Liver (tissue), 9 donors: Measurements from ENCODE around the gene ITGA11. TPM values are rescaled to one million over a fixed set of nuclear protein-coding genes. Genes with fewer than 3 reads are reported as not detected.

Source experiments
- DNase-seq: peaks from one replicate; pipeline ENCODE4 v3.0.0-alpha.2; 2017; ENCODE audit warnings: low spot score
- H3K27ac ChIP-seq, 2 donors: one replicate each; pipeline ENCODE4 v1.7.0; 2013; ENCODE audit warnings: inconsistent platforms in 2 of 2, low read length in 2 of 2, control low read depth in 1 of 2, low read depth in 1 of 2, mild to moderate bottlenecking in 1 of 2
- H3K27me3 ChIP-seq, 4 donors: one replicate each; pipeline versions ENCODE4 v1.6.1 to v1.7.0; 2013; ENCODE audit warnings: low read length in 3 of 4, inconsistent platforms in 1 of 4, mild to moderate bottlenecking in 1 of 4, moderate library complexity in 1 of 4; ENCODE audit not compliant: control insufficient read depth in 4 of 4, insufficient read depth in 4 of 4
- H3K36me3 ChIP-seq, 4 donors: one replicate each; pipeline versions ENCODE4 v1.6.1 to v1.7.0; 2013; ENCODE audit warnings: low read length in 3 of 4, mild to moderate bottlenecking in 3 of 4, low read depth in 1 of 4, moderate library complexity in 1 of 4; ENCODE audit not compliant: control insufficient read depth in 4 of 4, insufficient read depth in 3 of 4
- H3K4me1 ChIP-seq, 4 donors: one replicate each; pipeline versions ENCODE4 v1.6.1 to v1.7.0; 2013; ENCODE audit warnings: low read length in 3 of 4, mild to moderate bottlenecking in 3 of 4, moderate library complexity in 1 of 4; ENCODE audit not compliant: control insufficient read depth in 4 of 4, insufficient read depth in 4 of 4
- H3K4me3 ChIP-seq, 3 donors: one replicate each; pipeline versions ENCODE4 v1.6.1 to v1.7.0; 2013; ENCODE audit warnings: low read length in 3 of 3, control low read depth in 1 of 3, low read depth in 1 of 3, mild to moderate bottlenecking in 1 of 3
- H3K9ac ChIP-seq, 2 donors: one replicate each; pipeline ENCODE4 v1.7.0; 2013; ENCODE audit warnings: low read length in 2 of 2, mild to moderate bottlenecking in 2 of 2, moderate library complexity in 2 of 2, control low read depth in 1 of 2, low read depth in 1 of 2
- H3K9me3 ChIP-seq, 4 donors: one replicate each; pipeline versions ENCODE4 v1.6.1 to v1.7.0; 2013; ENCODE audit warnings: low read length in 3 of 4; ENCODE audit not compliant: control insufficient read depth in 4 of 4
- CTCF ChIP-seq: fragments of 150-350 bp; IDR thresholded peaks from 2 replicates; pipeline ENCODE4 v1.5.1; 2017; ENCODE audit warnings: improper control_type of control experiment, low read depth, low read length; ENCODE audit not compliant: missing input control
- EGR1 ChIP-seq, 2 donors: IDR thresholded peaks; 2 replicates each; pipeline ENCODE4 v1.6.1; 2016 to 2018; ENCODE audit warnings: antibody characterized with exemption in 2 of 2, low read depth in 2 of 2
- FOXA1 ChIP-seq: IDR thresholded peaks from 2 replicates; pipeline ENCODE4 v1.6.1; 2016; ENCODE audit warnings: antibody characterized with exemption
- FOXA2 ChIP-seq: IDR thresholded peaks from 2 replicates; pipeline ENCODE4 v1.6.1; 2016; ENCODE audit warnings: antibody characterized with exemption
- GABPA ChIP-seq, 2 donors: IDR thresholded peaks in 1 of 2; conservative IDR thresholded peaks in 1 of 2; 2 replicates each; pipeline ENCODE4 v1.6.1; 2016; ENCODE audit warnings: antibody characterized with exemption in 2 of 2, mild to moderate bottlenecking in 1 of 2, moderate library complexity in 1 of 2
- HNF4A ChIP-seq, 2 donors: conservative IDR thresholded peaks; 2 replicates each; pipeline ENCODE4 v1.6.1; 2016; ENCODE audit warnings: antibody characterized with exemption in 2 of 2, mild to moderate bottlenecking in 2 of 2
- HNF4G ChIP-seq: IDR thresholded peaks from 2 replicates; pipeline ENCODE4 v1.6.1; 2016; ENCODE audit warnings: antibody characterized with exemption
- JUND ChIP-seq, 2 donors: IDR thresholded peaks; 2 replicates each; pipeline ENCODE4 v1.6.1; 2016; ENCODE audit warnings: antibody characterized with exemption in 2 of 2
- MAX ChIP-seq: IDR thresholded peaks from 2 replicates; pipeline ENCODE4 v1.6.1; 2016; ENCODE audit warnings: antibody characterized with exemption
- NR2F2 ChIP-seq: IDR thresholded peaks from 2 replicates; pipeline ENCODE4 v1.6.1; 2016; ENCODE audit warnings: antibody characterized with exemption
- RAD21 ChIP-seq, 2 donors: IDR thresholded peaks; 2 replicates each; pipeline ENCODE4 v1.6.1; 2016; ENCODE audit warnings: antibody characterized with exemption in 2 of 2, mild to moderate bottlenecking in 2 of 2
- RXRA ChIP-seq, 2 donors: IDR thresholded peaks; 2 replicates each; pipeline ENCODE4 v1.6.1; 2017 to 2018; ENCODE audit warnings: antibody characterized with exemption in 2 of 2, mild to moderate bottlenecking in 1 of 2
- SP1 ChIP-seq: IDR thresholded peaks from 2 replicates; pipeline ENCODE4 v1.6.1; 2018; ENCODE audit warnings: antibody characterized with exemption, mild to moderate bottlenecking
- TAF1 ChIP-seq: conservative IDR thresholded peaks from 2 replicates; pipeline ENCODE4 v1.6.1; 2016; ENCODE audit warnings: antibody characterized with exemption, mild to moderate bottlenecking
- YY1 ChIP-seq: IDR thresholded peaks from 2 replicates; pipeline ENCODE4 v1.6.1; 2016; ENCODE audit warnings: antibody characterized with exemption, mild to moderate bottlenecking
- WGBS: extraction: QIAGEN DNeasy Blood & Tissue Kit; methylation state at CpG from one replicate; pipeline ENCODE4 v1.1.7; 2013; 5-methylcytosine and 5-hydroxymethylcytosine counted together
- polyA plus RNA-seq, 2 donors: library from polyadenylated mRNA; stranded (reverse) in 1 of 2; unstranded in 1 of 2; fragments of 200-250 nt in 1 of 2; fragments of >200 nt in 1 of 2; fragmentation: Nextera tagmentation in 1 of 2; extraction: Ambion mirVana in 1 of 2; gene quantifications; one replicate each; pipeline versions ENCODE4 v1.2.1 to v1.2.3, GENCODE V29; 2013 to 2015
- total RNA-seq, 2 donors: library from RNA; depleted of rRNA; stranded (reverse); fragments of >200 nt; gene quantifications; one replicate each; pipeline ENCODE4 v1.2.3, GENCODE V29; 2014
- TF ChIP-seq, protein P1 (sequence below): IDR thresholded peaks from 2 replicates; pipeline ENCODE4 v1.6.1; 2016; ENCODE audit warnings: antibody characterized with exemption, mild to moderate bottlenecking
- TF ChIP-seq, protein P2 (sequence below): IDR thresholded peaks from 2 replicates; pipeline ENCODE4 v1.6.1; 2016; ENCODE audit warnings: antibody characterized with exemption
- donor health status: healthy.
- donor health status: healthy.
- donor health status: healthy.
- donor health status: healthy.
- donor health status: healthy.

The ITGA11 gene
- total and polyA plus RNA-seq, 4 donors: 0.32 to 1.0 (median 0.67) TPM

- Histone ChIP-seq H3K9me3 (no peaks in the 10 kb centered on the region), H3K36me3 (no peaks in the 10 kb centered on the region), H3K4me1 (no peaks in the 10 kb centered on the region), H3K4me3 (no peak overlapping the region), H3K27me3 (no peaks in the 10 kb centered on the region), H3K27ac (no peak overlapping the region), H3K9ac (no peak overlapping the region)
- TF ChIP-seq GABPA (IDR thresholded peaks at IDR 0.05 in 1 of 2, conservative IDR thresholded peaks at IDR 0.05 in 1 of 2) (no peak), JUND (IDR thresholded peaks at IDR 0.05) (no peak), MAX (no peak), RAD21 (IDR thresholded peaks at IDR 0.05) (no peak)
- TF ChIP-seq, protein P1, sequence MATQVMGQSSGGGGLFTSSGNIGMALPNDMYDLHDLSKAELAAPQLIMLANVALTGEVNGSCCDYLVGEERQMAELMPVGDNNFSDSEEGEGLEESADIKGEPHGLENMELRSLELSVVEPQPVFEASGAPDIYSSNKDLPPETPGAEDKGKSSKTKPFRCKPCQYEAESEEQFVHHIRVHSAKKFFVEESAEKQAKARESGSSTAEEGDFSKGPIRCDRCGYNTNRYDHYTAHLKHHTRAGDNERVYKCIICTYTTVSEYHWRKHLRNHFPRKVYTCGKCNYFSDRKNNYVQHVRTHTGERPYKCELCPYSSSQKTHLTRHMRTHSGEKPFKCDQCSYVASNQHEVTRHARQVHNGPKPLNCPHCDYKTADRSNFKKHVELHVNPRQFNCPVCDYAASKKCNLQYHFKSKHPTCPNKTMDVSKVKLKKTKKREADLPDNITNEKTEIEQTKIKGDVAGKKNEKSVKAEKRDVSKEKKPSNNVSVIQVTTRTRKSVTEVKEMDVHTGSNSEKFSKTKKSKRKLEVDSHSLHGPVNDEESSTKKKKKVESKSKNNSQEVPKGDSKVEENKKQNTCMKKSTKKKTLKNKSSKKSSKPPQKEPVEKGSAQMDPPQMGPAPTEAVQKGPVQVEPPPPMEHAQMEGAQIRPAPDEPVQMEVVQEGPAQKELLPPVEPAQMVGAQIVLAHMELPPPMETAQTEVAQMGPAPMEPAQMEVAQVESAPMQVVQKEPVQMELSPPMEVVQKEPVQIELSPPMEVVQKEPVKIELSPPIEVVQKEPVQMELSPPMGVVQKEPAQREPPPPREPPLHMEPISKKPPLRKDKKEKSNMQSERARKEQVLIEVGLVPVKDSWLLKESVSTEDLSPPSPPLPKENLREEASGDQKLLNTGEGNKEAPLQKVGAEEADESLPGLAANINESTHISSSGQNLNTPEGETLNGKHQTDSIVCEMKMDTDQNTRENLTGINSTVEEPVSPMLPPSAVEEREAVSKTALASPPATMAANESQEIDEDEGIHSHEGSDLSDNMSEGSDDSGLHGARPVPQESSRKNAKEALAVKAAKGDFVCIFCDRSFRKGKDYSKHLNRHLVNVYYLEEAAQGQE: no peak
- TF ChIP-seq, protein P2, sequence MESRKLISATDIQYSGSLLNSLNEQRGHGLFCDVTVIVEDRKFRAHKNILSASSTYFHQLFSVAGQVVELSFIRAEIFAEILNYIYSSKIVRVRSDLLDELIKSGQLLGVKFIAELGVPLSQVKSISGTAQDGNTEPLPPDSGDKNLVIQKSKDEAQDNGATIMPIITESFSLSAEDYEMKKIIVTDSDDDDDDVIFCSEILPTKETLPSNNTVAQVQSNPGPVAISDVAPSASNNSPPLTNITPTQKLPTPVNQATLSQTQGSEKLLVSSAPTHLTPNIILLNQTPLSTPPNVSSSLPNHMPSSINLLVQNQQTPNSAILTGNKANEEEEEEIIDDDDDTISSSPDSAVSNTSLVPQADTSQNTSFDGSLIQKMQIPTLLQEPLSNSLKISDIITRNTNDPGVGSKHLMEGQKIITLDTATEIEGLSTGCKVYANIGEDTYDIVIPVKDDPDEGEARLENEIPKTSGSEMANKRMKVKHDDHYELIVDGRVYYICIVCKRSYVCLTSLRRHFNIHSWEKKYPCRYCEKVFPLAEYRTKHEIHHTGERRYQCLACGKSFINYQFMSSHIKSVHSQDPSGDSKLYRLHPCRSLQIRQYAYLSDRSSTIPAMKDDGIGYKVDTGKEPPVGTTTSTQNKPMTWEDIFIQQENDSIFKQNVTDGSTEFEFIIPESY: no peak
- no peak for DNase-seq
- WGBS: 82% methylated on average over 8 of the region's 8 CpGs
Observed at GRCh38 chr15:68333775-68334470, 98.0 kb downstream of the ITGA11 start.

GRCh38 chr15:68332266-68332665 is 99.7 kb downstream of the ITGA11 start:
- Histone ChIP-seq H3K4me1 (no peaks in the 10 kb centered on the region), H3K36me3 (no peaks in the 10 kb centered on the region), H3K27me3 (no peaks in the 10 kb centered on the region), H3K9me3 (no peaks in the 10 kb centered on the region), H3K4me3 (no peak overlapping the region), H3K27ac (no peak overlapping the region), H3K9ac (no peak overlapping the region)
- no peak for DNase-seq
- TF ChIP-seq RAD21 (IDR thresholded peaks at IDR 0.05): no peak
- TF ChIP-seq CTCF: no peak
- TF ChIP-seq, protein P1: no peak
- no peak for TF ChIP-seq GABPA (IDR thresholded peaks at IDR 0.05 in 1 of 2, conservative IDR thresholded peaks at IDR 0.05 in 1 of 2)
- no peak for TF ChIP-seq HNF4G
- no peak for TF ChIP-seq MAX
- no peak for TF ChIP-seq EGR1 (IDR thresholded peaks at IDR 0.05; ENCODE audit: low read depth in 2 of 2)
- TF ChIP-seq NR2F2: no peak
- TF ChIP-seq YY1: no peak
- no peak for TF ChIP-seq RXRA (IDR thresholded peaks at IDR 0.05)
- no peak for TF ChIP-seq FOXA1
- TF ChIP-seq HNF4A (conservative IDR thresholded peaks at IDR 0.05): no peak
- TF ChIP-seq SP1: no peak
- TF ChIP-seq, protein P2: no peak
- no peak for TF ChIP-seq TAF1
- no peak for TF ChIP-seq FOXA2
- no peak for TF ChIP-seq JUND (IDR thresholded peaks at IDR 0.05)
- WGBS: 92% methylated on average over 21 of the region's 21 CpGs
